HS-5 (cell line): ENCODE results near the gene GRM4.

Experiments used
- DNase-seq: peaks from one replicate; pipeline ENCODE4 v3.0.0-alpha.2; 2012; ENCODE audit warnings: low read depth

Gene GRM4

DNA sequence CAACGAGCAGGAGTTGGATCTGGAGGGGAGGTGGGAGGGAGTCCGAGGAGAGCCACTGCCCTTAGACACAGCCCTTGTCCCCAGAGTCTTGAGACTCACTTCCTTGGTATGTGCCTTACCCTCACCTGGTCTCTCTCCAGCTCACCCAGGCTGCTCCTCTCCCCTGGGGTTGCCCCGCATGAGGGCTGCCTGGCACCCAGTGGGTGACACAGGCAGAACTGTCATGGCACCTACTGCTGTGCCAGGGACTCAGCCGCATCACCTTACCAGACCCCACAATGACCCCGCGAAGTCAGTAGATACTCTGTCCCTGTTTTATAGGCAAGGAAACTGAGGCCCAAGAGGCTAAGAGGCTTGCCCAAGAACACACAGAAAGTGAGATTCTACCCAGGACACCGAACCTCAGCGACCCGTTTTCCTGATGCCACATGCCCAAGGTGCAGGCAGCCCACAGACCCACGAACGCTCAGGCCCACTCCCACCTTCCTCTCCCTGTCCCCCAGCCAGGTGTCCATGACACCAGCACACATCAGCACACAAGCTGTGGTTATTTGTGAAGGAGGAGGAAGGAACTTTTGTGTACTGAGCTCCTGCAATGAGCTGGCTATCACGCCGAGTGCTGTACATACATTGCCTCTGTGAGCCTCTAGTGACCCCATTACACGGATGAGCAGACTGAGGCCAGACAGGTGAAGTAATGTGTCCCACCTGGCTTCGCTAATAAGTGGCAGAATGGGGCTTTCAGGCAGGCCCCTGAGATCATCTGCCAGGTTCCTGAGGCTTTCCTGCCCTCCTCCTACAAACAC, 168.1 kb downstream of the GRM4 start:
- no peak for DNase-seq

DNA sequence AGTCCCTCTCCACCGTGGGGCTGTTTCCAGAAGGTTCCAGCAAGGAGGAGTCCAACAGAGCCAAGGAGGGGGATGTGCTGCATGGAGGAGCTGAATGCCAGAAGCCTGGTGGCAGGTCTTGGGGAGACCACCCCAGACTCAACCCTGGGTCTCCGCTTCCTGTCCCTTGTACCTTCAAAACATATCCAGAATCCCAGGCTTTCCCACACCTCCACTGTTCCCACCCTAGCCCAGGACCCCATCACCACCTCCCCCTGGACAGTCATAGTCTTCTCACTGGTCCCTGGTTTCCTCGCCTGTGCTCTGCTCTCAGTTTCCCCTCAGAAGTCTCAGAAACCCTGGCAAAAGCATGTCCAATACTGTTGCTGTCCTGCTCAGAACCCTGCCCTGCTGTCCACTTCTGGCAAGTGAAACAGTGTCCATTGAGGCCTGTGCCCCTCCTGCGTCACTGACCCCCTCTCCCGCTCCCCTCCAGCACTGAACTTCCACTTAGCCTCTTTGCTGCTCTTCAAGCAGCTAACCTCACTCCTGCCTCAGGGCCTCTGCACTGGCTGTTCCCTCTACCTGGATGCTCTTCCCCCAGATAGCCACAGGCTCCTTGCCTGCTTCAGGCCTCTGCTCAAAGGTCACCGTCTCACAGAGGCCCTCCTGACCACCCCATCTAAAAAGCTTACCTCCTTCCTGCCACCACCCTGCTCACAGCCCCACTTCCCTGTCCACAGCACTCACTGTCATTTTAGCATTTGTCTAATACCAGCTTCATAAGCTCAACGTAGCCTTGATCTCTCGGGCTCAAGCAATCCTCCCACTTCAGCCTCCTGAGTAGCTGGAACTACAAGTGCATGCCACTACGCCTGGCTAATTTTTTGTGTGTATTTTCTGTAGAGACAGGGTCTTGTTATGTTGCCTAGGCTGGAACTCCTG, 169.2 kb downstream of the GRM4 start:
- no peak for DNase-seq

DNA sequence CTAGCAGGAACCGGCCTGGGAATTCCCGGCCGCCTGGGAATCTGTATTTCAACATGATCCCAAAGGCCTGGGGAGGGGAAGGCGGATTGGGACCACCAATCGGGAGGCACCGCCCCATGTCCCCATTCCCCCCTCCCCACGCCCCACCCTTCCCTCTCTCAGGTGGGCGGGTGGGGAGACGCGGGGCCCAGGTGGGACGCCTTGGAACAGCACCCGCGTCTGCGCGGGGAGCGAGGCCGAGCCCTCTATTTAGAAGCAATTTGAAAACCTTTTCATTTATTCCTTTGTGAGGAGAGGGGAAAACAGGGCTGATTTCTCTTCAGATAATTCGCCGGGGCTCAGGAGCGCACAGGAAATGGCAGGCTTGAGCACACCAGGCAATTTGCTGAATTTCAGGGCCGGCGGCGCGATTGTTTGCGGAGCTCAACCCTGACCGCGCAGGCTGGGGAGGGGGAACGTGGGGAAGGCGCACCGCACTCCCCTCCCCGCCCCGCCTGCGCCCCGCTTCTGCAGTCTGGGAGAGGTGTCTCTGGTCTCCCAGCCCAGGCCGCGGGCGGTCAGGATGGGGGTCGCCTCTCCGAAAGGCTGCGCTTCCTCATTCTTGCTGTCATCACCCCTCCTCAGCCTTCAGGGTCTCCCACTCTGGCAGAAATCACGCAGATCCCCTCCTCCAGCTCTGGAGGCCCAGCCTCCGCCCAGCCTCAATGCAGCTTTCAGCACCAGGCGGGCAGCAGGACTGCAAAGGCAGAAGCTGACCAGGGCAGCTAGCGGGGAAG, 170.0 kb downstream of the GRM4 start:
- DNase-seq: no peak

DNA sequence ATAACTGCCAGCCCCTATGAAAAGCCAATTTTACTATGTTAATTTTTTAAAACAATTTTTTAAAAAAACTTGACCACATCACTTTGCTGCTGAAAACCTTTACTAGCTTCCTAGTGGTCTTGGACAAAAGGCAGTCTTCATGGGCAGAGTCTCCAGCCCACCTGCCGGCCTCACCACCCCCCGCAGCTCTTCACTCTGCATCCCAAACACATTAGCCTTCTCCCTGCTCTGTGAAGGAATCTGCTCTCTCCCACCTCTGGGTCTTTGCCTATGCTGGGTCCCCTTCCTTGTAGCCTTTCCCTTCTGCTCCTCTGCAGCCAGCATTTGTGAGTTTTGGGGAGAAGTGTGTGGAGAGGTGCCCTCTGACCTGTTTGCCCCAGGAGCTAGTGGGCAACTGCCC, 171.4 kb downstream of the GRM4 start:
- DNase-seq: no peak

DNA sequence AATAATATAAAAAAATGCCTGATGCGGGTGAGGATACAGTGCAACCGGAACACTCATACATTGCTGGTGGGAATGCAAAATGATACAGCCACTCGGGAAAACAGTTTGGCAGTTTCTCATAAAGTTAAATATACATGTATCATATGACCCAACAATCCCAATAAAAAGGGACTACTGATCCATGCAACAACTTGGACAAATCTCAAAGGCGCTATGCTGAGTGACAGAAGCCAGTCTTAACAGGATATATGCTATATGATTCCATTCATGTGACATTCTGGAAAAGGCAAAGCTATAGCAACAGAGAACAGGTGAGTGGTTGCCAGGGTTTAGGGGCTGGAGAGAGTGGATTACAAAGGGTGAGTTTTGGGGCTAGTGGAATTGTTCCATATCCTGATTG, 171.9 kb downstream of the GRM4 start:
- no peak for DNase-seq

DNA sequence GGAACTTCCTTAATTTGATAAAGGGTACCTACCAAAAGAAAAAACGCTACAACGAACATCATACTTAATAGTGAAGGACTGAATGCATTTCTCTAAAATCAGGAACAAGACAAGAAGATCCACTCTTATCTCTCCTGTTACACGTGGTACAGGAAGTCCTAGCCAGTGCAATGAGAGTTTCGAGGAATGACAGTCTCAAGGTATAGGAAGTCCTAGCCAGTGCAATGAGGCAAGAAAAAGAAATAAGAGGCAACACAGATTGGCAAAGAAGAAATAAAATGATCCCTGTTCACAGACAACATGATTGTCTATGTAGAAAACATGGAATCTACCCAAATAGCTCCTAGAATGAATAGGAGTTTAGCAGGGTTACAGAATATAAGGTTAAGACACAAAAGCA, 174.3 kb downstream of the GRM4 start:
- DNase-seq: no peak
